Measurements from ENCODE around the gene ZBTB7C.

ZBTB7C gene

DNA sequence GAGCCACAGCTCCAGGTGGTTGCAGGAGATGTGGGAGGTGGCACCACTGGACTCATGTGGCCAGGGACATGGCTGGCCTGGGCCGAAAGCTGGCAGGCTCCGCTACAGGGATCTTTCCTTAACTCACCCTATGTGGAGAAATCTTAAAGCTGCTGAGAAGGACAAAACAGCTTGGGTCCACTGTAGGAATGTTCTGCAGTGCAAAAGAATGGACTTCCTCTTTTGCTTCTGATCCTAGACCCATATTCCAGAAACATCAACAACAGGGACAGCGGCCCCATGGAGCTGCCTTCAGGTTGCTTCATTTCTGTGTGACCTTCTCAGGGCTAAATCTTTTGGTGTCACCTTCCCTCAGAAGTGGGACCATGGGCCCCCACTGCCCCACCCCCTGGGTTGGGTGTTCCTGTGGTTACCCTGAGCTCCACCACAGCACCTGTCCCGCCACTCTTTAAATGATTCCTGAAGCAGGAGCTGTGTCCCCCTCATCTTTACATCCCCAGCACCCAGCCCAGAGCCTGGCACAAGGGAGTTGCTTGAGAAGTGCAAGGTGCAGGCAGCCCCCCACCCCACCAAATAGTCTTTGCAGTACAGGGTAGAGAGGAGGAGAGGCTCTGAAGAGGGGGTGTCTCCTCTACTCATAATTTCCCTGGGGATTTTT is 205.8 kb downstream of the ZBTB7C start:
- Histone ChIP-seq H3F3A (ENCODE audit: low read depth) (no peaks in the 10 kb centered on the region), H3K79me2 (ENCODE audit: insufficient read depth, low read length) (no peaks in the 10 kb centered on the region), H3K9ac (ENCODE audit: low read depth, low read length, poor library complexity, severe bottlenecking) (no peak overlapping the region), H3K4me2 (ENCODE audit: low read depth, low read length, poor library complexity, severe bottlenecking) (no peak overlapping the region), H3K36me3 (ENCODE audit: insufficient read depth, low read length) (no peaks in the 10 kb centered on the region), H3K4me3 (ENCODE audit: low read length, poor library complexity, severe bottlenecking) (no peak overlapping the region), H3K27me3 (ENCODE audit: insufficient read depth, low read length, poor library complexity, severe bottlenecking) (no peaks in the 10 kb centered on the region), H3K9me2 (replicated peaks; ENCODE audit: low read depth, low read length) (no peaks in the 10 kb centered on the region), H4K20me1 (ENCODE audit: insufficient read depth, low read length, poor library complexity, severe bottlenecking) (no peaks in the 10 kb centered on the region), H3K4me1 (ENCODE audit: insufficient read depth, low read length, poor library complexity, severe bottlenecking) (peaks cover 23% of the 10 kb centered on the region), H2AFZ (ENCODE audit: low read length) (no peak overlapping the region), H3K9me3 (ENCODE audit: insufficient read depth, low read depth, low read length) (no peaks in the 10 kb centered on the region)
- TF ChIP-seq EZH2phosphoT487 (IDR thresholded peaks at IDR 0.05; ENCODE audit: borderline replicate concordance), result no peak
- TF ChIP-seq, protein P1, sequence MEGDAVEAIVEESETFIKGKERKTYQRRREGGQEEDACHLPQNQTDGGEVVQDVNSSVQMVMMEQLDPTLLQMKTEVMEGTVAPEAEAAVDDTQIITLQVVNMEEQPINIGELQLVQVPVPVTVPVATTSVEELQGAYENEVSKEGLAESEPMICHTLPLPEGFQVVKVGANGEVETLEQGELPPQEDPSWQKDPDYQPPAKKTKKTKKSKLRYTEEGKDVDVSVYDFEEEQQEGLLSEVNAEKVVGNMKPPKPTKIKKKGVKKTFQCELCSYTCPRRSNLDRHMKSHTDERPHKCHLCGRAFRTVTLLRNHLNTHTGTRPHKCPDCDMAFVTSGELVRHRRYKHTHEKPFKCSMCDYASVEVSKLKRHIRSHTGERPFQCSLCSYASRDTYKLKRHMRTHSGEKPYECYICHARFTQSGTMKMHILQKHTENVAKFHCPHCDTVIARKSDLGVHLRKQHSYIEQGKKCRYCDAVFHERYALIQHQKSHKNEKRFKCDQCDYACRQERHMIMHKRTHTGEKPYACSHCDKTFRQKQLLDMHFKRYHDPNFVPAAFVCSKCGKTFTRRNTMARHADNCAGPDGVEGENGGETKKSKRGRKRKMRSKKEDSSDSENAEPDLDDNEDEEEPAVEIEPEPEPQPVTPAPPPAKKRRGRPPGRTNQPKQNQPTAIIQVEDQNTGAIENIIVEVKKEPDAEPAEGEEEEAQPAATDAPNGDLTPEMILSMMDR (conservative IDR thresholded peaks at IDR 0.05; ENCODE audit: low read length), result no peak

DNA sequence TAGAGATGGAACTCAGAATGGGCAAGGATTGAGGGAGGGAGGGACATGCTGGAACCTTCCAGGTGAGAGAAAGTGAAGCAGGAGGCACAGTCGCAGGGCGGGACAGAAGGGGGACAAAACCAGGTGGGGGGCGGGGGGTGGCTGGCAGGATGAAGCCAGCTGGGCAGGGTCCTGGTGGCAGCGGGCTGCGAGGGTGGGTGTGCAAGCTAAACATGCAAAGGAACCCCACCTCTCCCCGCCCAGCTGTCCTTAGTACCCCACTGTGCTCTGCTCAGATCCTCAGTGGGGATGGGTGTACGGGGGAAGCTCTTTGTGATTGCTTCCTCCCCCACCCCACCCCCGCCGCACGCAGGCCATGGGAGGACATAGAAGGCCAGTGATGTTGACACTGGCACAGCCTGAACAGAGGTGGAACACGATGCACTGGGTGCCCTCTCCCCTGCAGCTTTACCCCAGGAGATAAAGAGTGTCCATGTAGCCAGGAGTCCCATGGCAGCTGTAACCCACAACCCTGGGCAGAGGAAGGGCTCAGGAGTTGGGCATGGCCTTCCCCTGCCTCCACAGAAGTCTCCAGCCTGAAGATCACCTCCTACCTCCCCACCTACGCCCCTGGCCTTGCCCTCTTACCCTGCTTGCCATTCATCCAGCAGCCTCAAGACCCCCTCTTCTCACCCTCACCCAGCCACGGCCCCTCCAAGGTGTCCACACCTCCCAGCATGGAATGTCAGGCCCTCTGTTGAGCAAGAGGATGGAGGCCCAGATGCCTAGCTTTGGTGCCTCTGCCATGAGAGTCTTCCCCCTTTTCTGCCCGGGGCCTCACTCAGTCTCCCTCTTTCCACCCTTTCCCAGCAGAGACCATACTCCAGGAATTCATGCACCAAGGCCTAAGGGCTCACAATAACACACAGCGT is 206.6 kb downstream of the ZBTB7C start:
- Histone ChIP-seq H3K36me3 (ENCODE audit: insufficient read depth, low read length) (no peaks in the 10 kb centered on the region), H3K9ac (ENCODE audit: low read depth, low read length, poor library complexity, severe bottlenecking) (no peak overlapping the region), H3F3A (ENCODE audit: low read depth) (no peaks in the 10 kb centered on the region), H3K9me2 (replicated peaks; ENCODE audit: low read depth, low read length) (no peaks in the 10 kb centered on the region), H2AFZ (ENCODE audit: low read length) (no peak overlapping the region), H3K4me3 (ENCODE audit: low read length, poor library complexity, severe bottlenecking) (no peak overlapping the region), H3K4me1 (ENCODE audit: insufficient read depth, low read length, poor library complexity, severe bottlenecking) (peaks cover 23% of the 10 kb centered on the region), H4K20me1 (ENCODE audit: insufficient read depth, low read length, poor library complexity, severe bottlenecking) (no peaks in the 10 kb centered on the region), H3K4me2 (ENCODE audit: low read depth, low read length, poor library complexity, severe bottlenecking) (no peak overlapping the region), H3K27me3 (ENCODE audit: insufficient read depth, low read length, poor library complexity, severe bottlenecking) (no peaks in the 10 kb centered on the region), H3K9me3 (ENCODE audit: insufficient read depth, low read depth, low read length) (no peaks in the 10 kb centered on the region), H3K79me2 (ENCODE audit: insufficient read depth, low read length) (no peaks in the 10 kb centered on the region)
- no peak for TF ChIP-seq EZH2phosphoT487 (IDR thresholded peaks at IDR 0.05; ENCODE audit: borderline replicate concordance)
- TF ChIP-seq, protein P1 (conservative IDR thresholded peaks at IDR 0.05; ENCODE audit: low read length), result no peak

DNA sequence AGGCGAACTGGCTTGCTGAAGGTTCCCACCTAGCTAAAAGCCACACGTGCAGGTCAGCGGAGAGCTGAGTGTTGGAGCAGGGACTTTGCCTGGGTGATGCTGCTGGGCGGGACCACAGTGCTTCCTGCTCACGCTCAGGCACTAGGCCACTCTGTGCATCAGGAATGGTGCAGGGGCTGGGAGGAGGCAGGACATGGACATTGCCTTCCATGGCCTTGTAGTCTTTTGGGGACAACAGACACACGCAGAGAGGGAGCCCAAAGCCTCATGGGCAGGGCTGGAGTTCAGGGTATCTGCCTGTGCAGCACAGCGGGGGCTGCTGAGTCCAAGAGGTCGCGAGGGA is 207.2 kb downstream of the ZBTB7C start:
- H2AFZ ChIP-seq (ENCODE audit: low read length), result no peak overlapping the region
- H3K4me1 ChIP-seq (ENCODE audit: insufficient read depth, low read length, poor library complexity, severe bottlenecking), result peaks cover 23% of the 10 kb centered on the region
- no peaks in the 10 kb centered on the region for H3K79me2 ChIP-seq (ENCODE audit: insufficient read depth, low read length)
- TF ChIP-seq EZH2phosphoT487 (IDR thresholded peaks at IDR 0.05; ENCODE audit: borderline replicate concordance), result no peak
- TF ChIP-seq, protein P1 (conservative IDR thresholded peaks at IDR 0.05; ENCODE audit: low read length), result no peak
- H3K36me3 ChIP-seq (ENCODE audit: insufficient read depth, low read length), result no peaks in the 10 kb centered on the region
- H3K9me2 ChIP-seq (replicated peaks; ENCODE audit: low read depth, low read length), result no peaks in the 10 kb centered on the region
- H4K20me1 ChIP-seq (ENCODE audit: insufficient read depth, low read length, poor library complexity, severe bottlenecking), result no peaks in the 10 kb centered on the region
- H3K9me3 ChIP-seq (ENCODE audit: insufficient read depth, low read depth, low read length), result no peaks in the 10 kb centered on the region
- H3K4me2 ChIP-seq (ENCODE audit: low read depth, low read length, poor library complexity, severe bottlenecking), result no peak overlapping the region
- H3K4me3 ChIP-seq (ENCODE audit: low read length, poor library complexity, severe bottlenecking), result no peak overlapping the region
- no peak overlapping the region for H3K9ac ChIP-seq (ENCODE audit: low read depth, low read length, poor library complexity, severe bottlenecking)
- no peaks in the 10 kb centered on the region for H3F3A ChIP-seq (ENCODE audit: low read depth)
- no peaks in the 10 kb centered on the region for H3K27me3 ChIP-seq (ENCODE audit: insufficient read depth, low read length, poor library complexity, severe bottlenecking)

Data from Loucy (cell line).